GM19324 (cell line): ENCODE data around the gene UGP2.
"Not testable (repeated sequence)": the region's sequence is repeated elsewhere in the genome, so short reads cannot be mapped to it uniquely, and the experiment has no call there.

ENCODE experiments used
- ATAC-seq: cut with Tn5 transposase; IDR thresholded peaks from one replicate; pipeline ENCODE4 v1.9.1; 2021; ENCODE audit warnings: mild to moderate bottlenecking, moderate library complexity; ENCODE audit not compliant: unreplicated experiment, low FRiP score

UGP2 gene

DNA sequence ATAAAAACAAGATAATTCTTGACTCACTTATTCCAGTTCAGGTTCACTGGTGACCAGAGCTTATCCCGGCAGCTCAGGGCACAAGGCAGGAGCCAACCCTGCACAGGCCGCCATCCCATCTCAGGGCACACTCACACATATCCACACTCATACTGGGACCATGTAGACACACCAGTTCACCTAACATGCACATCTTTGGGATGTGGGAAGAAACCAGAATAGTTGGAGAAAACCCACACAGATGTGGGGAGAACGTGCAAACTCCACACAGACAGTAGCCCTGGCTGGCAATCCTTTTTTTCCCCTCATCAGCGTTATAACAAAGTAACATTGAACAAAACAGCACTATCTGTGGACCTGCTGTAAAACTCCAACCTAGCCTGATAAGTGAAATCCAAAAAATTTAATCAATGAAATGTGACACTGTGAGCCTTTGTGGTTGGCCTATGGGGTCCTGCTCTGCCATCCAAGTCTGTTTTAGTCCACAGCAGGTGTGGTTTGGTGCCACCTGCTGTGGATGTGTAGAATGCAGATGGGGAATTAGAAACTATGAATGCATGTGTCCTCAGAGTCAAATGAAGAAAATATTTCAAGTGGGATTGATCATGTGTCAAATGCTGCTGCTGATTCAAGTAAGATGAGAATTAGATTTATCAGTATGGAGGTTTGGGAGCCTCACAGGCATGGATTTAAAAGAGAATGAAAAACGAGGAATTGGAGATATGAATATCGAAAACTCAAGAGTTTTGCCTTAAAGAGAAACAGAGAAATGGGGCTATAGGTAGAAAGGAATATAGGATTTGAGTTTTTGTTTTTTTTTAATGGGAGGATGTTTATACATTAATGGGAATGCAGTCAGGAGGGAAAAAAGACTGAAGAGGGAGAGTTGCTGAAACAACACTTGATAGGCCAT lies 47.0 kb downstream of the UGP2 start:
- no peak for ATAC-seq

DNA sequence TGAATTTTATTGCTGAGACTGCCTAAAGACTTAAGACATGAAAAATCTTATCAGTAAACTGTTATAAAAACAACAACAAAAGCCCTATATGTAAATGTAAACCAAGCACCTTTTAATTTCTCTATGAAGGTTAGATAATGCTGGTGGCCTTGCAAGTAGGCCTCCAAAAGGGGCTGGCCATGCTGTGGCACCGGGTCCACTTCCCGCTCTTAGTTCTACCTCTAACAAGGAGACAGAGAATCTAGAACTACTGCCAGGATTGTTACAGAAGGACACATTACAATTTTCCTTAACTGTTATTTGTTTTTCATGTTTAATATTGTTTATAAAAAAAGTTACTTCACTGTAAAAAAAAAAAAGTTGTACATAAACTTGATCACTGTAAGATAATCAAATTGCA lies 49.0 kb downstream of the UGP2 start:
- no peak for ATAC-seq

DNA sequence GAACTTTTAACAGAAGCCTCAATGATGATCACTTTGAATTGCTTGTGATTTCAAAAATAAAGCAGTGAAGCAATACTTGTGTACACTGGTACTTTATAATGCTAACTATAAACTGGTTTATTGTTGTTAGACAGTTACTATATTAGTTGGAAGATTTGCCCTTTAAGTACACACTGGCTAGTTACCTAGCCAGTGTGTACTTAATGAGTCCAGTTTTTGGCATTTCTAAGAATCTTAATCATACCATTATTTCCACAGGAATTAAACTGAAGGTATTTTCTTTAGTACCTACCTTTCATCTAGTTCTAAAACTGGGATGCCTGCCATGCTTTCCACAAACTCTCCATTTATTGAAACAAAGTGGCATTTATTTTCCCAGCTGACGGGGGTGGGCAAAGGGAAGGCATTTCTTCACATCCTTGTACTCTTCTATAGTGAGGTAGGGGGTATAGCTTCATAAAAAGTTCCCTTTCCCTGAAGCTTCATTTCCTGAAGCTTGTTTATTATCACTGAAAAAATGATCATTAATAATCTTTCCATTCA lies 49.9 kb downstream of the UGP2 start:
- ATAC-seq = no peak

DNA sequence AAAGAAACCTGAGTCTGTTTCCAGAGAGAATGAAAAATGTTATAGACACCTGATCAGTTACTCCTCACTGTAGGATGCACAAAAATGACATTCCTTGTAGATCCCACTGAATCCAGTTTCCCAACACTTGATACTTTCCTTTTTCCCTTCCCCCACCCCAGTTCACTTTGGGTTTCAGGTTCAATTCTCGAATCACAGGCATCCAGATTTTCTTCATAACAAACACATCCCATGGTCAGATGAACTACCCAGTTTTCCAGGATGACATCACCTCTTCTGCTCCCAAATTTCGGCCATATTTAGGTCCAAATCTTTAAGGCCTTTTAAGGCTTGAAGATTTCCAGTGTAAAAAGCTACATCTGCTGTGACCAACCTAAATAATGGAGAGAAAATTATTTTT lies 51.5 kb downstream of the UGP2 start:
- ATAC-seq = no peak

DNA sequence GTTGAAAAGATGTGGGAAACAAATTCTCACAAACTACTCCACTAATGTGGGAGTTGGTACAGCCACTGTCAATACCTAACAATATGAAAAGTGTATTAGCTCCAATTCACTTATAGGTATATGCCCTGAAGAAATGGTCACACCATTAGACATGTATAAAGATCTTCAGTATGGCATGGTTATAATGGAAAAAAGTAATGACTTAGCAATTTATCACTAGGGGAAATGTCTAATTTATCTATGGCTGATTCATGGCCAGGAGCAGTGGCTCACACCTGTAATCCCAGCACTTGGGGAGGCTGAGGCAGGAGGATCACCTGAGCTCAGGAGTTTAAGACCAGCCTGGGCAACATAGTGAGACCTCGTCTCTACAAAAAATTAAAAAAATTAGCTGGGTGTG lies 52.5 kb downstream of the UGP2 start:
- ATAC-seq = no peak

DNA sequence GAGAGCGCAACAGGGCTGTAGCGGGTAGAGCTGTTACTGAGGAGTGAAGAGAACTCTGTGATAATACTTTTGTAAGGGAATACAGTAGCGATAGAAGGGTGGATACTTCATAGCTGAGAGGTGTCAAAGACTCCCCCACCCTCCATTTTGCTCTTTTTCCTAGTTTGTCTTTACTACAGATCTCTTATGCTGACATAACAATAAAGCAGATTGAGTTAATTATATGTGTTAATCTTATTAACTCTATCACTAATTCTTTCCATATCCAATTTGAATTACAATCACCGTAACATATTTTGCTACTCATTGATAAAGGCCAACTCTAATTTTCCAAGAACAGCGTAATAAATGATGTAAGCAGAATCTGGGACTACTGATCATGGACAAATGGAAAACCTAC lies 57.1 kb downstream of the UGP2 start:
- no peak for ATAC-seq

DNA sequence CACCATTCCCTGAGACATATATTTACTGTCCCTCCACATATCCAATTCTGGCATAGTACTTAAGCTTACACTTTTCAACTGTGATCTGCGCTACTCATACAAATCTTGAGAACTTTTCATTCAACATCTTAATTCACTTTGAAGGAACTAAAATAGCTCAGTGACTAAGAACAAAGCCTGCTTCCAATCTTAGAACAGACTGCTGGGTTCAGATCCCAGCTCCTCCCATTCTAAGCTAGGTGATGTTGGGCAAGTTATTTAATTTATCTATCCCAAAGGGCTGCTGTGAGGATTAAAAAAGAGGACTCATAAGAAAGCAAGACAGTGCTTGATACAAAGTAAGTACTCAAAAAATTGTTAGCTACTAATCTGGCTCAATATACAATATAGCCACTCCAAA lies 57.9 kb downstream of the UGP2 start:
- no peak for ATAC-seq

DNA sequence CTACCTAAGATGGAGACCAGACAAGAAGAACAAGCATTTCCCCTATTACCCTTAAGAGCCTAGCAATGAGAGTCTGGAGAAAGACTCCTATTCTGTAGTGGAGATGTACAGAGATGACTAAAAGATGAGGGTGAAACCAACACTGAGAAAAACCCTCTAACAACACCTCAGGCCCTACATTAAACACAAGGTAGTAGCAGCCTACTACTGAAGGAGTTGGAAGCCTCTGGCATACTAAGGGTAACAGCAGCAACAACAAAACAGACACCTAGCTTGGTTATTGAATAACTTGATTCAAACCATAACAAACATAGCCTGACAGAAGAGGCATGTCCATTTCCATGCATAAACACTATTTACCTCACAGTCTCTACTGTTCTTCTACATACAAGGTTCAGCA lies 60.5 kb downstream of the UGP2 start:
- no peak for ATAC-seq

DNA sequence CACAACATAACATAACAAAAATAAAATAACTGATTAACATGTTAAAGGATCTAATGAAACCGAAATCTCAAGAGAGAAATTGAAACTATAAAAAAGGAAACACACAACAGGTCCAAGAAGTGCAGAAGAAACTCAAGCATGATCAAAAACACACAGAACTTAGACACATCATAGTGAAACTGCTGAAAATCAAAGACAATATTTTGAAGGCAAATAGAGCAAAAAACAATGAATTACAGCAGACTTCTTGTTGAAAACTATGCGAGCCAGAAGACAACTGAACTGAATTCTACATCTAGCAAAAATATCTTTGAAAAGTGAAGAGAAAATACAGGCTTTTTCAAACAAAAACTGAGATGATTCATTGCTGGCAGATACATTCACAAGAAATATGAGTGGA lies 61.3 kb downstream of the UGP2 start:
- ATAC-seq = no peak

DNA sequence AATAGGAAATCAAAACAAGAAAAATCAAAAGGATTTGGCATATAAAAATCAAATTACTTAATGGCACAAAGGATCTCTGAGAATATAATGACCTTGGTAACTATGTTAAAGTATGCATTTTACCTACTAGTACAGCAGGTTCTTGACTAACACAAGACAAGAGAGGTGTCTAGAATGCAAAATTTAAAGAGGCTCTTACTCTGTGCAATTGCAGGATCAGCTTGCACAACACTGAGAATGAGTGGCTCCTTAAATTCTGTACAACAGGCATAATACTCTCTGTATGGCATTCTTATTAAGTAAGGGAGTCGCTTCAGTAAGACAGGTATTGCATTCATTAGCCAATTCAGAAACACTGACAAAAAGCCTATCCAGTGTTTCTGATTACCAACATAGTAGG lies 72.6 kb downstream of the UGP2 start:
- ATAC-seq = no peak

DNA sequence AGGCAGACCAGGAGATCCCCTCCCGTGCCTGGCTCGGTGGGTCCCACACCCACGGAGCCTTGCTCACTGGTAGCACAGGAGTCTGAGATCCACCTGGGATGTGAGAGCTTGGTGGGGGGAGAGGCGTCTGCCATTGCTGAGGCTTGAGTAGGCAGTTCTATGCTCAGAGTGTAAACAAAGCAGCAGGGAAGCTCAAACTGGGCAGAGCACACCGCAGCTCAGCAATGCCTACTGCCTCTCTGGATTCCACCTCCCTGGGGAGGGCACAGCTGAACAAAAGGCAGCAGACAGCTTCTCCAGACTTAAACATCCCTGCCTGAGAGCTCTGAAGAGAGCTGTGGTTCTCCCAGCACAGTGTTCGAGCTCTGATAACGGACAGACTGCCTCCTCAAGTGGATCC lies 85.1 kb downstream of the UGP2 start:
- ATAC-seq = no peak

DNA sequence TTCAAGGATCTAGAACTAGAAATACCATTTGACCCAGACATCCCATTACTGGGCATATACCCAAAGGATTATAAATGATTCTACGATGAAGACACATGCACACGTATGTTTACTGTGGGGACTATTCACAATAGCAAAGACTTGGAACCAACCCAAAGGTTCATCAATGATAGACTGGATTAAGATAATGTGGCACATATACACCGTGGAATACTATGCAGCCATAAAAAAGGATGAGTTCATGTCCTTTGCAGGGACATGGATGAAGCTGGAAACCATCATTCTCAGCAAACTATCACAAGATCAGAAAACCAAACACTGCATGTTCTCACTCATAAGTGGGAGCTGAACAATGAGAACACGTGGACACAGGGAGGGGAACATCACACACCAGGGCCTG lies 90.4 kb downstream of the UGP2 start:
- not testable (repeated sequence) for ATAC-seq
